Activated CD8-positive, alpha-beta T cell treated with anti-CD3 and anti-CD28 coated beads for 36 hours (primary cell): Measurements from ENCODE around the gene RAB40B. TPM values are rescaled to one million over a fixed set of nuclear protein-coding genes. Genes with fewer than 3 reads are reported as not detected.

Experiments
- ATAC-seq: fragments of 200-7000 bp; cut with Tn5 transposase; one replicate; pipeline ENCODE4 v1.10.0; 2021; ENCODE audit warnings: mild to moderate bottlenecking, moderate library complexity
- CTCF ChIA-PET: fragments of 350-600 bp; sonication (Branson Sonifier 250); formaldehyde crosslinking; loops from one replicate; lab custom pipeline; 2021; ENCODE audit warnings: antibody characterized with exemption; lab: Charles Lee
- POLR2A ChIA-PET: fragments of 350-600 bp; sonication (Branson Sonifier 250); formaldehyde crosslinking; loops from one replicate; lab custom pipeline; 2021; ENCODE audit warnings: antibody characterized with exemption; lab: Charles Lee
- DNase-seq: peaks from one replicate; pipeline ENCODE4 v3.0.0-alpha.2; 2020
- H3K27ac Mint-ChIP-seq: one replicate; pipeline ENCODE4 v1.8.0; 2021; ENCODE audit warnings: mild to moderate bottlenecking, mixed read lengths
- H3K27me3 Mint-ChIP-seq: one replicate; pipeline ENCODE4 v1.8.0; 2021; ENCODE audit warnings: mixed read lengths
- H3K36me3 Mint-ChIP-seq: one replicate; pipeline ENCODE4 v1.8.0; 2021; ENCODE audit warnings: low read depth, mixed read lengths
- H3K4me1 Mint-ChIP-seq: one replicate; pipeline ENCODE4 v1.8.0; 2021; ENCODE audit warnings: low read depth, mixed read lengths
- H3K4me3 Mint-ChIP-seq: one replicate; pipeline ENCODE4 v1.8.0; 2021; ENCODE audit warnings: mild to moderate bottlenecking, moderate library complexity, mixed read lengths
- H3K9me3 Mint-ChIP-seq: one replicate; pipeline ENCODE4 v1.8.0; 2021; ENCODE audit warnings: mixed read lengths
- intact Hi-C: fragments of 100-400 bp; cut with micrococcal nuclease; formaldehyde crosslinking; loops from one replicate; pipeline ENCODE4 v1.10.0; 2022
- total RNA-seq, 2 experiments: library from RNA; stranded (reverse); gene quantifications; one replicate each; pipeline ENCODE4 v1.2.3, GENCODE V29; 2021
- TF ChIP-seq, protein P1 (sequence below): fragments of 200-600 bp; IDR thresholded peaks from one replicate; pipeline ENCODE4 v1.8.0; 2022; ENCODE audit warnings: antibody characterized with exemption, mild to moderate bottlenecking

Gene RAB40B
- total RNA-seq, 2 experiments from 2014 or later: 1.6 to 3.4 TPM

DNA sequence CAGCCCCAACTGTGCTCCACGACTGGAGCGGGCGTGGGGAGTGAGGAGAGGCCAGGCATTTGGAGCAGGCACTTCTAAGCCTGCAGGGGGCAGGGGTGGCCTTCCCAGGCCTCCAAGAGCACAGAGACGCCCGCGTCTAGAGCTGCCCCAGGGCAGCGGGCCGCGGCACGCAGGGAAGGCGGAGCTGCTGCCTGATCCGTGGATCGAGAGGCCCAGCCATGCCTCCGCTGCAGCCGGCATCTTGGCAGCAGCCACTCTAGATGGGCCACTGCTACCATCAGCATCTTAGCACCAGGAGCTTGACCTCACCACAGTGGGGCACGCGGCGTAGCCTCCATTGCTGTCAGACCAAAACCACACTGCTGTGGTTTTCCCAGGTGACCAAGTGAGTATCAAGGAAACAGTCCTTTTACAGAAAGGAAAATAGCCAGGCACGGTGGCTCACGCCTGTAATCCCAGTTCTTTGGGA lies 29.8 kb downstream of the RAB40B start:
- peak overlapping the region; percentile 47 for H3K4me3 Mint-ChIP-seq
- H3K4me1 Mint-ChIP-seq: peaks cover 4% of the 10 kb centered on the region
- TF ChIP-seq, protein P1, sequence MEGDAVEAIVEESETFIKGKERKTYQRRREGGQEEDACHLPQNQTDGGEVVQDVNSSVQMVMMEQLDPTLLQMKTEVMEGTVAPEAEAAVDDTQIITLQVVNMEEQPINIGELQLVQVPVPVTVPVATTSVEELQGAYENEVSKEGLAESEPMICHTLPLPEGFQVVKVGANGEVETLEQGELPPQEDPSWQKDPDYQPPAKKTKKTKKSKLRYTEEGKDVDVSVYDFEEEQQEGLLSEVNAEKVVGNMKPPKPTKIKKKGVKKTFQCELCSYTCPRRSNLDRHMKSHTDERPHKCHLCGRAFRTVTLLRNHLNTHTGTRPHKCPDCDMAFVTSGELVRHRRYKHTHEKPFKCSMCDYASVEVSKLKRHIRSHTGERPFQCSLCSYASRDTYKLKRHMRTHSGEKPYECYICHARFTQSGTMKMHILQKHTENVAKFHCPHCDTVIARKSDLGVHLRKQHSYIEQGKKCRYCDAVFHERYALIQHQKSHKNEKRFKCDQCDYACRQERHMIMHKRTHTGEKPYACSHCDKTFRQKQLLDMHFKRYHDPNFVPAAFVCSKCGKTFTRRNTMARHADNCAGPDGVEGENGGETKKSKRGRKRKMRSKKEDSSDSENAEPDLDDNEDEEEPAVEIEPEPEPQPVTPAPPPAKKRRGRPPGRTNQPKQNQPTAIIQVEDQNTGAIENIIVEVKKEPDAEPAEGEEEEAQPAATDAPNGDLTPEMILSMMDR: peak; percentile 52

GRCh38 chr17:82668024-82668630 lies 30.4 kb downstream of the RAB40B start:
- Mint-ChIP-seq H3K9me3 (no peaks in the 10 kb centered on the region), H3K27ac (no peak overlapping the region), H3K4me1 (peaks cover 4% of the 10 kb centered on the region), H3K27me3 (no peaks in the 10 kb centered on the region), H3K36me3 (no peaks in the 10 kb centered on the region), H3K4me3 (no peak overlapping the region)
- no peak for DNase-seq
- intact Hi-C loops: loop anchor here (10.0 kb wide), 1 partner anchor 87 kb away; the partner anchor contains the start of gene TBCD
- ATAC-seq: peak; percentile 14
- TF ChIP-seq, protein P1: no peak
- ChIA-PET POLR2A (interaction anchor here (0.7 to 1.0 kb wide), 2 partner anchors 88 to 111 kb away, joined by 3 read pairs; no protein-coding TSS in a partner anchor), CTCF (interaction anchor here (0.6 to 2.7 kb wide), 22 partner anchors 10 to 241 kb away, joined by 3 to 26 read pairs (median 4); partner anchors contain the start of genes FN3K, FN3KRP and RAB40B)

More for the DNA sequence above, 29.8 kb downstream of the RAB40B start:
- peak; percentile 98 for ATAC-seq
- Mint-ChIP-seq H3K9me3 (no peaks in the 10 kb centered on the region), H3K27ac (no peak overlapping the region), H3K27me3 (no peaks in the 10 kb centered on the region), H3K36me3 (no peaks in the 10 kb centered on the region)
- peak; percentile 71 for DNase-seq
- ChIA-PET CTCF (interaction anchor here (0.6 to 2.7 kb wide), 27 partner anchors 10 to 241 kb away, joined by 3 to 26 read pairs (median 4); partner anchors contain the start of genes FN3K, FN3KRP and RAB40B), POLR2A (interaction anchor here (0.7 to 1.0 kb wide), 2 partner anchors 87 to 110 kb away, joined by 3 read pairs; no protein-coding TSS in a partner anchor)
- intact Hi-C loops: loop anchor here (10.0 kb wide), 1 partner anchor 86 kb away; the partner anchor contains the start of gene TBCD

DNA sequence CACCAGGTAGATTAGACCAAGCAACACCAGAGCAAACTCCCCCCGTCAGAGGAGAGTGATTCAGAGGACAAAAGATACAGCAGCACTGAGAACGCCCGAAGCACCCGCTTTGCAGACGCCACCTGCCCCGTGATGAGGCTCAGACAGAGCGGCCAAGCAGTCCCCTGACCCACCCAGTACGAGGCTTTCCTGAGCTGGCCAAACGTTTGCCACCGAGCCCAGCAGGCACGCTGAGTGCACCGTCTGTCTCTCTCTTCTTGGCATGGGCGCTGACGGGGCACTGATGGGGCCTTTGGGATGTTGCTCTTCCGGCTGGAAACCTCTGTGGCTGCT lies 30.9 kb downstream of the RAB40B start:
- intact Hi-C loops: loop anchor here (10.0 kb wide), 1 partner anchor 87 kb away; the partner anchor contains the start of gene TBCD

DNA sequence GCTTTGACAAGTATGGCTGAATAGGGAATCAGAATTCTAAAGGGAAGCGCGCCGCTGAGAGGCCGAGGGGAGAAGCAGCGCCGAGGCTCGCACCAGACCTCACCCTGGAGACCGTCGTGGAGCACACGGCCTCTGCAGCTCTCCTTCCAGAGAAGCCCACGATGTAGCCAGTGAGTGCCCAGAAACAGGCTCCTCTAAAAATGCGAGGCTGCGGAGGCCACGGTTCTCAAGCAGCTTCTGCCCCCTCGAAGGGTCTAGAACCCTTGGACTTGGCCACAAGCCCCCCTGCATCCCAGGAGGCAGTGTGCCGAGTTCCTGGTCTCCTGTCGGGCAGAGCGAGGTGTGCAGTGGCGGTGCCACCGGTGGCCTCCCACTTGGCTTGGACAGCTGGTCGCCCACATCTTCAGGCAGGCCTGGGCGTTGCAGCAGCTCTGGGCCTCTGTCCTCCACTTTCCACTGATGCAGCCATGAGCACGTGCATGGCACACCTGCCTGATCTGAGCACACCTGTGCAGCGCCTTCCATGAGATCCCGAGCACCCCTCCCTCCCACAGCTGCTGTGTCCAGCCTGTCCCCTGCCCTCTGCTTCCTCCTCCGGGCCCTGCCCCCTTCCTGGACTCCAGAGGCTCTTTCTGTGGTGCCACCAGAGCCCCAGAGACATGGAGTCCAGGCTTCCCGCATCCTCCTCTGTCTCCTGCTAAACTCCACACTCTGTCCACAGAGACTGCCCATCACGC lies 31.4 kb downstream of the RAB40B start:
- no peaks in the 10 kb centered on the region for H3K9me3 Mint-ChIP-seq
- peaks cover 4% of the 10 kb centered on the region for H3K4me1 Mint-ChIP-seq
- DNase-seq (no peak), ATAC-seq (no peak)
- ChIA-PET POLR2A (no interaction called here), CTCF (interaction anchor here (1.5 to 2.7 kb wide), 3 partner anchors 20 to 110 kb away, joined by 4 to 26 read pairs (median 16); no protein-coding TSS in a partner anchor)
- intact Hi-C loops: loop anchor here (10.0 kb wide), 1 partner anchor 88 kb away; the partner anchor contains the start of gene TBCD
- H3K4me3 Mint-ChIP-seq: no peak overlapping the region
- H3K27me3 Mint-ChIP-seq: no peaks in the 10 kb centered on the region
- H3K27ac Mint-ChIP-seq: no peak overlapping the region
- TF ChIP-seq, protein P1: no peak
- no peaks in the 10 kb centered on the region for H3K36me3 Mint-ChIP-seq

More for the DNA sequence above, 30.9 kb downstream of the RAB40B start:
- no peak for DNase-seq
- Mint-ChIP-seq H3K9me3 (no peaks in the 10 kb centered on the region), H3K27ac (no peak overlapping the region), H3K4me1 (peaks cover 4% of the 10 kb centered on the region), H3K4me3 (no peak overlapping the region), H3K36me3 (no peaks in the 10 kb centered on the region), H3K27me3 (no peaks in the 10 kb centered on the region)
- ChIA-PET CTCF (interaction anchor here (1.1 to 2.7 kb wide), 10 partner anchors 11 to 113 kb away, joined by 3 to 26 read pairs (median 6); partner anchors contain the start of gene FN3KRP), POLR2A (no interaction called here)
- TF ChIP-seq, protein P1: no peak
- no peak for ATAC-seq
